ENCODE data around the gene AK1.

The AK1 gene

GRCh38 chr9:127907867-127908659 is 30.6 kb upstream of the AK1 start:
- no peak for DNase-seq

- DNase-seq = no peak
Observed at GRCh38 chr9:127905788-127906191, 28.3 kb upstream of the AK1 start.

- DNase-seq = no peak
Observed at GRCh38 chr9:127905004-127905728, 27.7 kb upstream of the AK1 start.

- DNase-seq = no peak
Observed at GRCh38 chr9:127904561-127905003, 27.1 kb upstream of the AK1 start.

GRCh38 chr9:127903557-127904475 is 26.3 kb upstream of the AK1 start:
- no peak for DNase-seq

- DNase-seq = peak; percentile 85
Observed at GRCh38 chr9:127899128-127899943, 21.9 kb upstream of the AK1 start, which contains the start of gene ST6GALNAC6. Gene ST6GALNAC6, minus strand, starts transcription at chr9:127899603. Its CDS starts 1,622 bp downstream, at chr9:127897981.

GRCh38 chr9:127898433-127899127 is 21.1 kb upstream of the AK1 start:
- DNase-seq = peak; percentile 56

GRCh38 chr9:127897193-127897692 is 19.8 kb upstream of the AK1 start:
- DNase-seq = no peak

GRCh38 chr9:127896395-127897192 is 19.1 kb upstream of the AK1 start:
- DNase-seq = no peak

- no peak for DNase-seq
Observed at GRCh38 chr9:127895811-127896210, 18.3 kb upstream of the AK1 start.

GRCh38 chr9:127893392-127893791 is 15.9 kb upstream of the AK1 start:
- DNase-seq = no peak

- no peak for DNase-seq
Observed at GRCh38 chr9:127892831-127893230, 15.4 kb upstream of the AK1 start.

GRCh38 chr9:127890053-127890452 is 12.6 kb upstream of the AK1 start:
- no peak for DNase-seq

- peak; percentile 53 for DNase-seq
Observed at GRCh38 chr9:127887792-127888191, 10.3 kb upstream of the AK1 start.

- peak; percentile 33 for DNase-seq
Observed at GRCh38 chr9:127886401-127886972, 9.0 kb upstream of the AK1 start.

- no peak for DNase-seq
Observed at GRCh38 chr9:127885508-127886281, 8.2 kb upstream of the AK1 start.

GRCh38 chr9:127884976-127885490 is 7.6 kb upstream of the AK1 start:
- no peak for DNase-seq

- DNase-seq = no peak
Observed at GRCh38 chr9:127884427-127884911, 7.0 kb upstream of the AK1 start.

GRCh38 chr9:127883959-127884358 is 6.5 kb upstream of the AK1 start:
- DNase-seq = no peak

Measured in DMS53 (cell line).